HepG2 (cell line): ENCODE data around the gene KDM4B. TPM values are rescaled to one million over a fixed set of nuclear protein-coding genes. Genes with fewer than 3 reads are reported as not detected.

ENCODE experiments used
- ATAC-seq: fragments of 200-7000 bp; cut with Tn5 transposase; 3 replicates; pipeline ENCODE4 v1.9.1; 2020; ENCODE audit warnings: mild to moderate bottlenecking, moderate library complexity
- BruUV-seq: library from RNA; stranded (reverse); fragments of 400-500 nt; replicated peaks from 2 replicates; lab custom pipeline; 2021; lab: Mats Ljungman, UMichigan
- CTCF ChIA-PET: fragments of 300-600 bp; formaldehyde crosslinking; extraction: SDS; loops from one replicate; lab custom pipeline; 2021; ENCODE audit warnings: low total read pairs, inconsistent platforms, low intra/inter-chr PET ratio; lab: Yijun Ruan, JAX
- POLR2A ChIA-PET: fragments of 350-600 bp; sonication (Branson Sonifier 250); formaldehyde crosslinking; loops from one replicate; lab custom pipeline; 2020; ENCODE audit warnings: antibody characterized with exemption, inconsistent platforms; lab: Yijun Ruan, JAX
- DNase-seq: peaks from one replicate; pipeline ENCODE4 v3.0.0-alpha.2; 2015; ENCODE audit warnings: low spot score
- FAIRE-seq: peaks from 3 replicates; lab custom pipeline; 2011; peaks lifted over from hg19 to GRCh38; lab: Jason Lieb, UNC
- H2AFZ ChIP-seq: one replicate; pipeline ENCODE4 v1.6.1; 2011; ENCODE audit warnings: low read length, inconsistent platforms
- H3K27ac ChIP-seq: fragments of 300-600 bp; 3 replicates; pipeline ENCODE4 v1.8.0; 2011; ENCODE audit warnings: mixed run types, mild to moderate bottlenecking, mixed read lengths, low read length, inconsistent platforms; ENCODE audit not compliant: insufficient read depth; ENCODE audit errors: extremely low read length
- H3K27me3 ChIP-seq, 2 experiments: fragments of 200-600 bp in 1 of 2; 2 replicates in 1 of 2; 3 replicates in 1 of 2; pipeline versions ENCODE4 v1.6.0 to v1.8.0; 2011; ENCODE audit warnings: low read length in 2 of 2, mild to moderate bottlenecking in 2 of 2, moderate library complexity in 2 of 2, inconsistent platforms in 1 of 2; ENCODE audit not compliant: insufficient read depth in 2 of 2, control insufficient read depth in 1 of 2
- H3K36me3 ChIP-seq, 2 experiments: fragments of 200-600 bp in 1 of 2; replicated peaks in 1 of 2; 2 replicates in 1 of 2; 3 replicates in 1 of 2; pipeline versions ENCODE4 v1.5.1 to v1.8.0; 2011; ENCODE audit warnings: low read length in 2 of 2, inconsistent platforms in 1 of 2; ENCODE audit not compliant: insufficient read depth in 2 of 2, control insufficient read depth in 1 of 2
- H3K4me1 ChIP-seq: 2 replicates; pipeline ENCODE4 v1.5.1; 2012; ENCODE audit warnings: low read length, inconsistent platforms; ENCODE audit not compliant: insufficient read depth
- H3K4me2 ChIP-seq: 2 replicates; pipeline ENCODE4 v1.6.0; 2011; ENCODE audit warnings: low read depth, low read length, inconsistent platforms
- H3K4me3 ChIP-seq, 3 experiments: fragments of 200-600 bp in 1 of 3; sonication (generic), shearing (Covaris generic) in 1 of 3; replicated peaks in 1 of 3; 2 replicates each; pipeline ENCODE4 v1.5.1; 2011 to 2016; ENCODE audit warnings: low read length in 3 of 3, inconsistent platforms in 2 of 3, low read depth in 2 of 3, mild to moderate bottlenecking in 2 of 3, control low read depth in 1 of 3, mixed read lengths in 1 of 3; ENCODE audit not compliant: insufficient read depth in 1 of 3
- H3K79me2 ChIP-seq: one replicate; pipeline ENCODE4 v1.6.1; 2011; ENCODE audit warnings: low read length, inconsistent platforms; ENCODE audit not compliant: insufficient read depth
- H3K9ac ChIP-seq: 2 replicates; pipeline ENCODE4 v1.6.0; 2011; ENCODE audit warnings: mild to moderate bottlenecking, low read depth, low read length, inconsistent platforms; ENCODE audit not compliant: insufficient read depth
- H3K9me3 ChIP-seq: 2 replicates; pipeline ENCODE4 v1.5.1; 2012; ENCODE audit warnings: mild to moderate bottlenecking, low read length
- H4K20me1 ChIP-seq: 2 replicates; pipeline ENCODE4 v1.6.0; 2011; ENCODE audit warnings: inconsistent platforms, mild to moderate bottlenecking, low read length, moderate library complexity; ENCODE audit not compliant: insufficient read depth
- CBX5 ChIP-seq: sonication (generic); formaldehyde crosslinking; IDR thresholded peaks from 2 replicates; pipeline ENCODE4 v1.4.0; 2020; ENCODE audit warnings: missing genetic modification reagents, borderline replicate concordance
- PCBP1 ChIP-seq: fragments of 200-400 bp; formaldehyde crosslinking; IDR thresholded peaks from 2 replicates; pipeline ENCODE4 v1.6.1; 2017; ENCODE audit warnings: mild to moderate bottlenecking, low read depth, low read length, borderline replicate concordance
- SUZ12 ChIP-seq: fragments of 150-350 bp; IDR thresholded peaks from 2 replicates; pipeline ENCODE4 v1.6.1; 2014; ENCODE audit warnings: low read depth, low read length
- ZFP1 ChIP-seq: IDR thresholded peaks from 2 replicates; pipeline ENCODE4 v1.6.1; 2016
- ZFY ChIP-seq: sonication (generic); formaldehyde crosslinking; IDR thresholded peaks from 2 replicates; pipeline ENCODE4 v1.4.0; 2020; ENCODE audit warnings: missing genetic modification reagents
- ZNF564 ChIP-seq: sonication (generic); formaldehyde crosslinking; IDR thresholded peaks from 2 replicates; pipeline ENCODE4 v1.8.1; 2023; ENCODE audit warnings: mild to moderate bottlenecking, missing genetic modification reagents
- ZNF878 ChIP-seq: sonication (generic); formaldehyde crosslinking; IDR thresholded peaks from 2 replicates; pipeline ENCODE4 v1.8.1; 2023; ENCODE audit warnings: mild to moderate bottlenecking, missing genetic modification reagents, moderate library complexity
- WGBS: methylation state at CpG from one replicate; pipeline ENCODE4 v1.1.6; 2017; ENCODE audit warnings: low lambda C conversion rate; 5-methylcytosine and 5-hydroxymethylcytosine counted together
- in situ Hi-C: cut with HindIII; loops from 2 replicates; pipeline ENCODE4 v1.10.0; 2017; ENCODE audit warnings: low pct_unique_long_range_greater_than_20kb; ENCODE audit not compliant: extremely low pct_ligation_motif_present
- intact Hi-C: fragments of 100-400 bp; cut with micrococcal nuclease; formaldehyde crosslinking; loops from one replicate; pipeline ENCODE4 v1.10.0; 2022; ENCODE audit not compliant: unreplicated experiment
- polyA plus RNA-seq, 8 experiments: library from polyadenylated mRNA; depleted of rRNA in 3 of 8; stranded (reverse) in 7 of 8; unstranded in 1 of 8; fragments of >200 nt; fragmentation: Illumina TruSeq in 4 of 8; extraction: Trizol in 4 of 8; gene quantifications; 2 replicates each; pipeline versions ENCODE4 v1.2.1 to v1.2.3, GENCODE V29; 2011 to 2016; ENCODE audit warnings: low read depth in 4 of 8, missing spikeins in 1 of 8, mixed read lengths in 1 of 8; ENCODE audit not compliant: insufficient read depth in 1 of 8
- total RNA-seq, 5 experiments: library from RNA; depleted of rRNA; stranded (reverse); fragments of >200 nt; fragmentation: Illumina TruSeq; extraction: Trizol; gene quantifications; 2 replicates each; pipeline ENCODE4 v1.2.3, GENCODE V29; 2016; ENCODE audit warnings: low read depth in 1 of 5
- TF ChIP-seq, protein P1 (sequence below): sonication (generic); formaldehyde crosslinking; IDR thresholded peaks from 2 replicates; pipeline ENCODE4 v1.8.1; 2022; ENCODE audit warnings: low read depth, mild to moderate bottlenecking, missing genetic modification reagents

The KDM4B gene
- total and polyA plus RNA-seq, 2 of the 13 experiments (the other 11 are each of a cell fraction or from before 2014, with no cell fraction given) = 4.9 to 14.6 TPM

DNA sequence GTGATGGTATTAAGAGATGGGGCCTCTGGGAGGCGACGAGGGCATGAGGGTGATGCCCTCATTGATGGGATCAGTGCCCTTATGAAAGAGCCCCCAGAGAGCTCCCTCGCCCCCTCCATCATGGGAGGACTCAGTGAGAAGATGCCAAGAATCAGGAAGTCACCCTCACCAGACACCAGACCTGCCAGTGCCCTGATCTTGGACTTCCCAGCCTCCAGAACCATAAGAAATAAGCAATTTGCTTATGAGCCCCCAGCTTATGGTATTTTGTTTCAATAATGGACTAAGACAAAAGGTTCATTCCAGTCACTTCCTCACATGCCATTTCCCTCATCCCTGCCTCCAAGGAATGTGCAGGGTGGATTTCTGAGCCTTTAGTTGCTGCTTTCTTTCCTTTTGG lies 129.7 kb downstream of the KDM4B start:
- no peaks in the 10 kb centered on the region for H3K27me3 ChIP-seq
- no peaks in the 10 kb centered on the region for H3K79me2 ChIP-seq
- 91% methylated on average over 3 of the region's 3 CpGs for WGBS
- TF ChIP-seq ZNF564 (CRISPR knock-in tag) (peak; percentile 97; the same call in 1 of the 2 replicates), ZFY (CRISPR knock-in tag) (no peak), ZNF878 (CRISPR knock-in tag) (no peak), PCBP1 (no peak)
- TF ChIP-seq, protein P1, sequence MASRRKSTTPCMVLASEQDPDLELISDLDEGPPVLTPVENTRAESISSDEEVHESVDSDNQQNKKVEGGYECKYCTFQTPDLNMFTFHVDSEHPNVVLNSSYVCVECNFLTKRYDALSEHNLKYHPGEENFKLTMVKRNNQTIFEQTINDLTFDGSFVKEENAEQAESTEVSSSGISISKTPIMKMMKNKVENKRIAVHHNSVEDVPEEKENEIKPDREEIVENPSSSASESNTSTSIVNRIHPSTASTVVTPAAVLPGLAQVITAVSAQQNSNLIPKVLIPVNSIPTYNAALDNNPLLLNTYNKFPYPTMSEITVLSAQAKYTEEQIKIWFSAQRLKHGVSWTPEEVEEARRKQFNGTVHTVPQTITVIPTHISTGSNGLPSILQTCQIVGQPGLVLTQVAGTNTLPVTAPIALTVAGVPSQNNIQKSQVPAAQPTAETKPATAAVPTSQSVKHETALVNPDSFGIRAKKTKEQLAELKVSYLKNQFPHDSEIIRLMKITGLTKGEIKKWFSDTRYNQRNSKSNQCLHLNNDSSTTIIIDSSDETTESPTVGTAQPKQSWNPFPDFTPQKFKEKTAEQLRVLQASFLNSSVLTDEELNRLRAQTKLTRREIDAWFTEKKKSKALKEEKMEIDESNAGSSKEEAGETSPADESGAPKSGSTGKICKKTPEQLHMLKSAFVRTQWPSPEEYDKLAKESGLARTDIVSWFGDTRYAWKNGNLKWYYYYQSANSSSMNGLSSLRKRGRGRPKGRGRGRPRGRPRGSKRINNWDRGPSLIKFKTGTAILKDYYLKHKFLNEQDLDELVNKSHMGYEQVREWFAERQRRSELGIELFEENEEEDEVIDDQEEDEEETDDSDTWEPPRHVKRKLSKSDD (CRISPR knock-in tag) = no peak
- H3K4me3 ChIP-seq = no peak overlapping the region
- in situ Hi-C loops (no loop called here), intact Hi-C loops (no loop called here)
- H3K36me3 ChIP-seq = peaks cover 16 to 31% of the 10 kb centered on the region in 2 experiments
- ChIA-PET POLR2A (no interaction called here), CTCF (no interaction called here)
- BruUV-seq = no TSS peak
- H3K27ac ChIP-seq = no peak overlapping the region
- peaks cover 22% of the 10 kb centered on the region for H3K9me3 ChIP-seq
- H3K4me1 ChIP-seq = peaks cover 5% of the 10 kb centered on the region
- ATAC-seq (no peak), FAIRE-seq (no peak), DNase-seq (no peak)
- no peaks in the 10 kb centered on the region for H4K20me1 ChIP-seq
- H3K9ac ChIP-seq = no peak overlapping the region
- H2AFZ ChIP-seq = no peak overlapping the region
- no peak overlapping the region for H3K4me2 ChIP-seq

DNA sequence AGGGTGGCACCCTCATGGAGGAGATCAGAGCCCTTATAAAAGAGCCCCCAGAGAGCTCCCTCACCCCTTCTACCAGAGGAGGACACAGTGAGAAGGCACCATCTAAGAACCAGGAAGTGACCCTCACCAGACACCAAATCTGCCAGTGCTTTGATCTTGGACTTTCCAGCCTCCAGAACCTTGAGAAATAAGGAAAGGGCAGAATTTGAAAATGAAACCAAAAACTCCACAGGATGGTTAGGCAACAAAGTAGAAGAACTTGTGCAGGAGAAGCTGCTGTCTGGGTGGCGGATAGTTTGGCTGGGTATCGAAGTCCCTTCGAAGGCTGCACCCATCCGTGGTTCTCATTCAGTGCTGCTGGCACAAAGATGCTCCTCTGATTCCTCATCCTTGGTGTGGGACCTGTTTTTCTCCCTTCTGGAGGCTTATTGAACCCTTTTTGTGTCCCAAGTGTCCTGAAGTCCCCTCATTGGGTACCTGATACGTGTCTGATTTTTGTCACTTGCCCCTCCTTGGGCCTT lies 130.8 kb downstream of the KDM4B start:
- Histone ChIP-seq H3K27ac (no peak overlapping the region), H3K27me3 (no peaks in the 10 kb centered on the region), H3K79me2 (no peaks in the 10 kb centered on the region), H3K4me1 (peaks cover 16% of the 10 kb centered on the region), H3K9ac (no peak overlapping the region), H3K4me3 (no peak overlapping the region), H3K9me3 (peaks cover 22% of the 10 kb centered on the region), H2AFZ (no peak overlapping the region), H4K20me1 (peaks cover 4% of the 10 kb centered on the region; the same call in 1 of the 2 replicates), H3K36me3 (peaks cover 17 to 31% of the 10 kb centered on the region in 2 experiments), H3K4me2 (no peak overlapping the region)
- FAIRE-seq = no peak
- ATAC-seq = no peak
- intact Hi-C loops (no loop called here), in situ Hi-C loops (no loop called here)
- no TSS peak for BruUV-seq
- 99% methylated on average over 5 of the region's 5 CpGs for WGBS
- TF ChIP-seq ZFP1 (CRISPR knock-in tag) = peak; percentile 100
- TF ChIP-seq CBX5 (CRISPR knock-in tag) = peak; percentile 27; the same call in 1 of the 2 replicates
- TF ChIP-seq SUZ12 = no peak
- POLR2A ChIA-PET = no interaction called here
- no peak for DNase-seq
- CTCF ChIA-PET = no interaction called here
